ENCODE results near the gene CES2.

Gene CES2

GRCh38 chr16:66936889-66937554 lies 1.7 kb downstream of the CES2 start:
- Histone ChIP-seq H2AFZ (ENCODE audit: low read length) (no peak overlapping the region), H3K9ac (ENCODE audit: low read length) (no peak overlapping the region), H3K79me2 (ENCODE audit: insufficient read depth, low read length) (no peaks in the 10 kb centered on the region), H3K36me3 (ENCODE audit: insufficient read depth, low read length) (peaks cover 11% of the 10 kb centered on the region; the same call in 1 of the 2 replicates), H3K9me2 (ENCODE audit: low read depth, low read length) (no peaks in the 10 kb centered on the region), H3K27ac (ENCODE audit: low read depth, low read length, poor library complexity, severe bottlenecking) (no peak overlapping the region), H3K27me3 (ENCODE audit: insufficient read depth, low read length) (no peaks in the 10 kb centered on the region), H3K4me1 (ENCODE audit: insufficient read depth, low read length, severe bottlenecking) (peaks cover 23% of the 10 kb centered on the region), H3K4me3 (ENCODE audit: low read depth, low read length, poor library complexity, severe bottlenecking) (no peak overlapping the region), H3F3A (ENCODE audit: insufficient read depth, low read length) (no peaks in the 10 kb centered on the region), H4K20me1 (ENCODE audit: insufficient read depth, low read length) (no peaks in the 10 kb centered on the region), H3K4me2 (ENCODE audit: low read length) (no peak overlapping the region), H3K9me3 (ENCODE audit: low read length) (no peaks in the 10 kb centered on the region)
- TF ChIP-seq CTCF (IDR thresholded peaks at IDR 0.05; ENCODE audit: low read length) = no peak
- no peak for TF ChIP-seq EZH2 (IDR thresholded peaks at IDR 0.05; ENCODE audit: borderline replicate concordance, low read length)

DNA sequence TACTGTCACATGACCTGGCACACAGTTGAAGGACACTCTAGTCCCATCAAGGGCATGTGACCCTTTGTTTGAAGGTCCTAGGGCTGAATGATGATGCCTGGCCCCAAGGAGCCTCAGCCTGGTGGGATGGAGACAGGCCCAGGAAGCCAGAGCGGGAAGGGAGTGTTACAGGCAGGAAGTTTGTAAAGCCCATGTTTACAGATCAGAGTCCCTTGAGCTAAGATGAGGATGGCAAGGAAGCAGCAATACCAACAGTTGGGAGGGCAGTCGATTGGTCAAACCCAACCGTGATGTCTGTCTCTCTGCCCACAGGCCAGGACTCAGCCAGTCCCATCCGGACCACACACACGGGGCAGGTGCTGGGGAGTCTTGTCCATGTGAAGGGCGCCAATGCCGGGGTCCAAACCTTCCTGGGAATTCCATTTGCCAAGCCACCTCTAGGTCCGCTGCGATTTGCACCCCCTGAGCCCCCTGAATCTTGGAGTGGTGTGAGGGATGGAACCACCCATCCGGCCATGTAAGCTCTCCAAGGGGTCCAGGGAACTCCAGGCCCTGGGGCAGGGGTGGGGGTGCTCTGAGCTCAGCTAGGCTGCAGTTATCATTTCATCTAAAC lies 2.5 kb downstream of the CES2 start:
- Histone ChIP-seq H3K27ac (ENCODE audit: low read depth, low read length, poor library complexity, severe bottlenecking) (no peak overlapping the region), H2AFZ (ENCODE audit: low read length) (no peak overlapping the region), H3K4me1 (ENCODE audit: insufficient read depth, low read length, severe bottlenecking) (peaks cover 21% of the 10 kb centered on the region), H3F3A (ENCODE audit: insufficient read depth, low read length) (no peaks in the 10 kb centered on the region), H3K4me3 (ENCODE audit: low read depth, low read length, poor library complexity, severe bottlenecking) (no peak overlapping the region), H3K36me3 (ENCODE audit: insufficient read depth, low read length) (peaks cover 11% of the 10 kb centered on the region; the same call in 1 of the 2 replicates), H3K4me2 (ENCODE audit: low read length) (no peak overlapping the region), H3K79me2 (ENCODE audit: insufficient read depth, low read length) (no peaks in the 10 kb centered on the region), H3K9me2 (ENCODE audit: low read depth, low read length) (no peaks in the 10 kb centered on the region), H4K20me1 (ENCODE audit: insufficient read depth, low read length) (no peaks in the 10 kb centered on the region), H3K9ac (ENCODE audit: low read length) (no peak overlapping the region), H3K27me3 (ENCODE audit: insufficient read depth, low read length) (no peaks in the 10 kb centered on the region), H3K9me3 (ENCODE audit: low read length) (no peaks in the 10 kb centered on the region)
- TF ChIP-seq EZH2 (IDR thresholded peaks at IDR 0.05; ENCODE audit: borderline replicate concordance, low read length) (no peak), CTCF (IDR thresholded peaks at IDR 0.05; ENCODE audit: low read length) (no peak)

DNA sequence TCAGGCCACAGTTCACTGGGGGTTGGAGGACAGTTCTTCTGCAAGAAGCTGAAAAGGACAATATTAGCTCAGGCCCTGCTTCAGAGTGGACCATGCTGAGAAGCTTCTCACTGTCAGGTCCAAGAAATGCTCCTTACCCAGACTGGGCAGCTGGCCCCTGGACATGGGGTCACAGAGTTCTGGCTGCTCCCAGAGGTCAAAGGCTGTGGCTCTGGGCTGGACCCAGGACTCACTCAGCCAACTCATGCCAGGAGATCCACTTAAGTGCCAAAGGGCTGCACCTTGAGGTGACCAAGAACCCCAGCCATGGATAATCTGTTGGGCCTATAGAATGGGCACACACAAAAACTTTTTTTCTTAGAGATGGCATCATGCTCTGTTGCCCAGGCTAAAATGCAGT lies 4.0 kb downstream of the CES2 start:
- Histone ChIP-seq H3K9me3 (ENCODE audit: low read length) (no peaks in the 10 kb centered on the region), H3K4me1 (ENCODE audit: insufficient read depth, low read length, severe bottlenecking) (peaks cover 12% of the 10 kb centered on the region), H4K20me1 (ENCODE audit: insufficient read depth, low read length) (no peaks in the 10 kb centered on the region)

More for the DNA sequence above, 4.0 kb downstream of the CES2 start:
- H3K9ac ChIP-seq (ENCODE audit: low read length) = no peak overlapping the region
- H3K4me3 ChIP-seq (ENCODE audit: low read depth, low read length, poor library complexity, severe bottlenecking) = no peak overlapping the region
- H2AFZ ChIP-seq (ENCODE audit: low read length) = no peak overlapping the region
- no peaks in the 10 kb centered on the region for H3F3A ChIP-seq (ENCODE audit: insufficient read depth, low read length)
- H3K79me2 ChIP-seq (ENCODE audit: insufficient read depth, low read length) = no peaks in the 10 kb centered on the region
- H3K4me2 ChIP-seq (ENCODE audit: low read length) = no peak overlapping the region
- H3K36me3 ChIP-seq (ENCODE audit: insufficient read depth, low read length) = peaks cover 18% of the 10 kb centered on the region; the same call in 1 of the 2 replicates
- no peak for TF ChIP-seq CTCF (IDR thresholded peaks at IDR 0.05; ENCODE audit: low read length)
- TF ChIP-seq EZH2 (IDR thresholded peaks at IDR 0.05; ENCODE audit: borderline replicate concordance, low read length) = no peak
- H3K27ac ChIP-seq (ENCODE audit: low read depth, low read length, poor library complexity, severe bottlenecking) = no peak overlapping the region
- H3K27me3 ChIP-seq (ENCODE audit: insufficient read depth, low read length) = no peaks in the 10 kb centered on the region
- no peaks in the 10 kb centered on the region for H3K9me2 ChIP-seq (ENCODE audit: low read depth, low read length)
